HG02678 (cell line): ENCODE data around the gene DUSP28.
A peak's percentile ranks its signal among the peaks of the same experiment; 100 is the strongest.

ENCODE experiments used
- ATAC-seq: cut with Tn5 transposase; IDR thresholded peaks from one replicate; pipeline ENCODE4 v1.9.1; 2021; ENCODE audit warnings: mild to moderate bottlenecking, moderate library complexity; ENCODE audit not compliant: unreplicated experiment

Gene DUSP28

DNA sequence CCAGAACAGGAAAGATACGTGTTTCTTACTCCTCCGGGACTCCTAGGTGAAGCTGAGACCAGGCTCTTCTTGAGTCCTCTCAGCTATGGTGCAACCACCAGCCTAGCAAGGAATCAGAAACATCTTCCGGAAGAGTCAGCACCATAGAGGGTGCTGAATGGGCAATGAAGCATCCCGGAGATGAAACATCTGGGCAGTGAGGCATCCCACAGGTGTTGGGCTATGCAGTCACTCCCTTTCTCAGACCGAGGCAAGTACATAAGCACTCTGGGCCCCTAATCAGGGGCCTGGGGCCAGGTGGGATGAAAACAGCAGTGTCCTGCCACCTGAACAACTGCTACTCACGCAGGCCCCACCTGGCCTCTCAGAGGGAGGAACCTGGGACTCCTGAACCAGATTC, 24.9 kb downstream of the DUSP28 start:
- ATAC-seq, result peak; percentile 22

GRCh38 chr2:240585681-240586197, 25.6 kb downstream of the DUSP28 start:
- no peak for ATAC-seq

DNA sequence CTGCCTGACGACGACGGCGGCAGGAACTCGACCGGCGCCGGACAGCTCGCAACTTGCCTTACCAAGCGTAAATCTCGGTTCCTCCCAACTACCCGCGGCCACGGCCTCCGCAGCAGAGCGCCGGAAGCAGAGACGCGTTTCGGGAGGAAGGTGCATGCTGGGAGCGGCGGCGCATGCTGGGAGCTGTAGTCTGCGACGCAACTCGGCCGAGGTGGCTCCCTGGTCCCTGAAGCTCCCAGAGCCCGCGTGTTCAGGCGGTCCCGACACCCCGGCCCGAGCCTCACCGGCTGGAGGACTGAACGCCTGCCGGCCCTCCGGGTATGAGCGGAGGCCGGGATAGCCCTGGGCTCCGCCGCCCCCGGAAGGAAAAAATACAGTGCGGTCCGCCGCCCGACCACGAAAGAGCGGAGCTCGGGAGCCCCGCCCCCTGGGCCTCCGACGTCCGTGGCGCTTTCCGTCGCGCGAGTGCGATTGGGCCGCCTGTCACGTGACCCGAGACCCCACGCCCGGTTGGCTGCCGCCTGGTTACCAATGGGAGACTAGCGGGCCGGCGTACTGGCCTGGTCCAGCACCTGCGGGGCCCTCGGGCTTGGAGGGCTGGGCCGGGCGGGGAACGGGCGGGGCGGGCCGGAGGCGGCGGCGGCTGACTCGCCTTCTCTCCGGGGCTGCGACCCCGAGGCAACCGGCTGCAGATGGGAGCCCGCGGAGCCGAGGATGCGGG, 26.2 kb downstream of the DUSP28 start, which contains the start of gene CAPN10:
CAPN10 (plus strand) TSS at position 537 of the 721 bp plus-strand sequence; CDS start at position 715, 178 bp downstream.
- peak; percentile 62 for ATAC-seq

- no peak for ATAC-seq
These were observed 27.0 kb downstream of the DUSP28 start for GRCh38 chr2:240586919-240587800.

DNA sequence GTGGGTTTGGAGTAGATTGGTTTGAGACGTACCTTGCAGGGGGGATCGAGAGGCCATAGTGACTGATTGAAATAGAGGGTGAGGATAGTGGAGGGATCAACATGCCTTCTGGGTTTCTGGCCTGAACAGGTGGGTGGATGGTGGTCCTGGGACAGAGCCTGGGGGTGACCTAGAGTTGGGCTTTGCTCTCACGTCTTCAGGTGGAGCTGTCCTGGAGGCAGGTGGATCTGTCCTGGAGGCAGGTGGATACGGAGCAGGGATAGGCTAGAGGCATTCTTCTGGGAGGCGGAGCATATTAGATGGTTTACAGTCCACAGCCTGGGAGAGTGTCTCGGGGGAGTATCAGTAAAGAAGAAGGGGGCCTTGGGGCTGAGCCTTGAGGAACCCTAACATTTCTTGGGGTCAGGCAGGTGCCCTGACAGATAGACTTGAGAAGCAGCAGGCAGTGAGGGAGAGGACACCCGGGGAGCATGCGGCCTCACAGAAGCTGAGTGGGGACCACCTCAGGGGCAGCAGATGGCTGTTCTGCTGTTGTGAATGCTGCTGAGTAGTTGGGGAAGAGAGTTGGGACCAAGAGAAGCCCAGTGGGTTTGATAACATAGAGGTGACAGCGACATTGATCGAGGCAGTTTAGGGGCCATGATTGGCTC, 28.0 kb downstream of the DUSP28 start:
- ATAC-seq, result no peak

- no peak for ATAC-seq
These were observed 28.5 kb downstream of the DUSP28 start for GRCh38 chr2:240588669-240589068.

GRCh38 chr2:240589375-240589774, 29.2 kb downstream of the DUSP28 start:
- no peak for ATAC-seq

DNA sequence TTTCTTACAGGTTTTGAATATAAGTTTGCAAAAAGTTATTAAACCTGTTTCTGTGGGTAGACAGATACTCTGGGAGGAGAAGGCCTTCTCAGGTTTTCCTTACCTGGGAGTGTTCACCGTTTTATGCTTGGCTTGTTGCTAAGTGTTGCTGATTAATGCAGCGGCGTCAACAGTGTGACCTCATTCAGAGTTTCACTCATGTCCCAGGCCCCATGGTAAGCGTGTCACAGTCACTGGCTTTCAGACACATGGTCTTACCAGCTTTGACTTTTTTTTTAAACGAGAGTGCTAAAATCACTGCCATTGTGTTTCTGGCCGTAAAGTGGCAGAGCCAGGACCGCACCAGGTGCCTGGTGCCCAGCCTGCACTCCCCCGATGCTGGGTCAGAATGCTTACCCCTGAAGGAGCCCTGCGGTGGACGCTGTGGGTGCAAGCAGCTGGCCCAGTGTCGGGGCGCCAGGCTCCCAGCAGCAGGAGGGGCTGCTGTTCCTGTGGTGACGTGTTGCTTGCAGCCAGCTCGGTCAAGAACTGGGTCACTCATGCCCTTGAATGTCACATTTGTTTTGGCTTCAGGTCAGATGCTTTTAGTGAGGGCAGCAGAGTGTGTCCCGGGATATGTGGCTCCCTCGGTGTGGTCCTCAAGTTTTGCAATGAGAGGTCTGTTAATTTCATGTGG, 29.8 kb downstream of the DUSP28 start:
- no peak for ATAC-seq

GRCh38 chr2:240590681-240591111, 30.5 kb downstream of the DUSP28 start:
- no peak for ATAC-seq

DNA sequence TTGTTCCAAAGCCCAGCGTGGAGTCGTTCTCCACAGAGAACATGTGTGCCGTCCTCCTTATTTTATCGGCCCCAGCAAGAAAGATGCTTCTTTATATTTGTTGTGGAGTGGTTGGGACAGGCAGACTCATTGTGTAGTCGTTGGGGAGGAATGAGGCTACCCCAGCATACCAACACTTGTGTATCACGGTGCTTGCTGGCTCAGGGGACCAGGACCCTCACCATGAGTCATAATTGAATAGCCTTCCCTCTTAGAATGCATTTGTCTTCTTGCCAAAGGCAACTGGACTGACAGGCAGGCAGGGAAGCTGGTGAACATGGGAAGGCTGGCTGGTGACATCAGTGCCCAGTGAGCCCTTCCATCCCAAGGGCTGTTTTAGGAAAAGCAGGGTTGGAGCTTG, 31.1 kb downstream of the DUSP28 start:
- no peak for ATAC-seq

DNA sequence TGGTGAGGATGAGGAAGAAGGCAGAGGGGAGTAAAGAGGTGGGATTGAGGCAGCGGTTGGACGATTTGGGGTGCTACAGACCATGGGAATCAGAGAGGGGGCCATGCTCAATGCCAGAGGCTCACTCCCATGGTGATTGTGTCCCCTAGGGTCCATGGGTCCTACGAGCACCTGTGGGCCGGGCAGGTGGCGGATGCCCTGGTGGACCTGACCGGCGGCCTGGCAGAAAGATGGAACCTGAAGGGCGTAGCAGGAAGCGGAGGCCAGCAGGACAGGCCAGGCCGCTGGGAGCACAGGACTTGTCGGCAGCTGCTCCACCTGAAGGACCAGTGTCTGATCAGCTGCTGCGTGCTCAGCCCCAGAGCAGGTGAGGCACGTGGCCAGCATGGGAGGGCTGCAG, 31.6 kb downstream of the DUSP28 start:
- ATAC-seq, result no peak

GRCh38 chr2:240593026-240593702, 33.0 kb downstream of the DUSP28 start:
- ATAC-seq, result no peak

DNA sequence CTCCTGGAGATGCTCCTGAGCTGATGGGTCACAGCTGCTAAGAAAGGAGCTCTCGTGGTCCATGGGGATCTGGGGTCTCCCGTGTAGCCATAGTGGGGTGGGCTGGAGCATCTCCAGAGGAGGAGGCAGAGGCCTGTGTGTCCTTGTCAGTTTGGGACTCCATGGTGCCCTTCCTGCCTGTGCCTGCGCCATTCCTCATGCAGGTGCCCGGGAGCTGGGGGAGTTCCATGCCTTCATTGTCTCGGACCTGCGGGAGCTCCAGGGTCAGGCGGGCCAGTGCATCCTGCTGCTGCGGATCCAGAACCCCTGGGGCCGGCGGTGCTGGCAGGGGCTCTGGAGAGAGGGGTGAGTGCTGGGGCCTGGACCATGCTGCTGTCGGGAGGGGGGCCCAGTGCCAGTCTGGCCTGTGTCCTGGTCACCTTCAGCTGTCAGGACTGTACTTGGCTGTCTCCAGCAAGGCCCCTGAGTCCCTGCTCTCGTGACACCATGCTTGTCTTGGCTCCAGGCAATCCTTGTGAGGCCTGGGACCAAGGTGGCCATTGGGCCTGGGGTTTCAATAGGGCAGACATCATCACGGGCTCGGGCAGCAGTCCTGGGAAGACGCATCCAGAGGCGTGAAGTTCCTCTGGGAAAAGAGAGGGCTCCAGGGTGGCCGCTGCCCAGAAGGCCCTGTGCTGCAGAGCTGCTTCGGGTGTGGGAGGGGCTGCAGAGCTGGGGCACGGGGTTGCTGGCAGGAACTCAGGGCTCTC, 33.7 kb downstream of the DUSP28 start:
- no peak for ATAC-seq

GRCh38 chr2:240594511-240595380, 34.6 kb downstream of the DUSP28 start:
- no peak for ATAC-seq

- ATAC-seq, result no peak
These were observed 35.4 kb downstream of the DUSP28 start for GRCh38 chr2:240595381-240596079.

DNA sequence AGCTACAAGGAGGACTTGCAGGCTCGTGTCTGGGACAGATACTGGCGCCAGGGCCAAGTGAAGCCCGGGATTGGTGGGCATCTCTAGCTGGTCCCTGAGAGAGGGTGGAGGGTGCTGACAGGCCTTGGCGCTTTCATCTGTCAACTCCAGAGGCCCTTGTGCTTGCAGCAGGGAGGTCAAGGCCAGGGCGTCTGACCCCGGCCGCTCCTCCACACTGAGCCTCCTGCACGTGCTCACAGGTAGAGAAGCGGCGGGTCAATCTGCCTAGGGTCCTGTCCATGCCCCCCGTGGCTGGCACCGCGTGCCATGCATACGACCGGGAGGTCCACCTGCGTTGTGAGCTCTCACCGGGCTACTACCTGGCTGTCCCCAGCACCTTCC, 35.9 kb downstream of the DUSP28 start:
- ATAC-seq, result no peak

DNA sequence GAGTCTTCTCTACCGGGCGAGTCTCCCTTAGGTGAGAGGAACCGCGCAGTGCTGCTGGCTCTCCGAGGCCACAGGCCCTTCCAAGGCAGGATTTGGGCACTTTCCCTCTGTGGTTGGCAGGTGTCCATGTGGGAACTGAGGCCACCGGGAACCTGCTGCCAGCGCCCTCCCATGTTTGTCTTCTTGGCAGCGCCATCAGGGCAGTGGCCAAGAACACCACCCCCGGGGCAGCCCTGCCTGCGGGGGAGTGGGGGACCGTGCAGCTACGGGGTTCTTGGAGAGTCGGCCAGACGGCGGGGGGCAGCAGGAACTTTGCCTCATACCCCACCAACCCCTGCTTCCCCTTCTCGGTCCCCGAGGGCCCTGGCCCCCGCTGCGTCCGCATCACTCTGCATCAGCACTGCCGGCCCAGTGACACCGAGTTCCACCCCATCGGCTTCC, 36.4 kb downstream of the DUSP28 start:
- no peak for ATAC-seq

DNA sequence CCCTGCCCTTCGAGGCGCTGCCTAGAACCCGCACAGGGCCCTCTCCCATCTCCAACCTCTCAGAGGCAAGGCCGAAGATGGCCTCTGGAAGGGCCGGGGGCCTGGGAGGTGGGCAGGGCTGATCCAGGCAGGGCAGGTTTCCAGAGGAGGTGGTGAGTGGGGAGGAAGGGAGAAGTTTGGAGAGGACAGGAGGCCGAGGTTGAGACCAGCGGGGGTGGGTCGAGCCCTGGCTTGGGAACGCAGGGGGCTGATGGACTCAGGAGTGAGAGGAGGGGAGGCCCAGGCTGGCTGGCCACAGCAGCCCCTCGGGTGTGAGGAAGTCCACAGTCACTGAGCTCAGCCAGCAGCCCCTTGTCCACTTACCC, 36.9 kb downstream of the DUSP28 start:
- ATAC-seq, result no peak
